Endodermal cell (in vitro differentiated cells): Measurements from ENCODE around the gene PJA2. TPM values are rescaled to one million over a fixed set of nuclear protein-coding genes. Genes with fewer than 3 reads are reported as not detected.

Experiments used
- DNase-seq: peaks from one replicate; pipeline ENCODE4 v3.0.0-alpha.2; 2017
- H3K27ac ChIP-seq: 2 replicates; pipeline ENCODE4 v1.5.1; 2013; ENCODE audit warnings: mild to moderate bottlenecking, low read depth, low read length, moderate library complexity
- H3K27me3 ChIP-seq: 2 replicates; pipeline ENCODE4 v1.6.1; 2013; ENCODE audit warnings: mild to moderate bottlenecking, low read length, moderate library complexity; ENCODE audit not compliant: insufficient read depth, control insufficient read depth, poor library complexity, severe bottlenecking
- H3K36me3 ChIP-seq: 2 replicates; pipeline ENCODE4 v1.7.0; 2013; ENCODE audit warnings: mild to moderate bottlenecking, low read length, moderate library complexity; ENCODE audit not compliant: control insufficient read depth, insufficient read depth
- H3K4me1 ChIP-seq: one replicate; pipeline ENCODE4 v1.7.0; 2013; ENCODE audit warnings: low read length; ENCODE audit not compliant: control insufficient read depth, insufficient read depth
- H3K4me3 ChIP-seq: 2 replicates; pipeline ENCODE4 v1.5.1; 2013; ENCODE audit warnings: mild to moderate bottlenecking, low read length, moderate library complexity
- H3K9ac ChIP-seq: 2 replicates; pipeline ENCODE4 v1.6.1; 2013; ENCODE audit warnings: mild to moderate bottlenecking, low read length, moderate library complexity; ENCODE audit not compliant: poor library complexity, severe bottlenecking; ENCODE audit errors: extremely low read depth
- H3K9me3 ChIP-seq: 2 replicates; pipeline ENCODE4 v1.6.1; 2013; ENCODE audit warnings: mild to moderate bottlenecking, low read length, moderate library complexity; ENCODE audit not compliant: control insufficient read depth
- H3K27ac Mint-ChIP-seq: 2 replicates; pipeline ENCODE4 v1.8.0; 2020; ENCODE audit warnings: mixed read lengths
- H3K27me3 Mint-ChIP-seq: 2 replicates; pipeline ENCODE4 v1.8.0; 2021; ENCODE audit warnings: mild to moderate bottlenecking, mixed read lengths; ENCODE audit not compliant: insufficient read depth
- H3K36me3 Mint-ChIP-seq: 2 replicates; pipeline ENCODE4 v1.8.0; 2020; ENCODE audit warnings: low read depth, mixed read lengths
- H3K4me1 Mint-ChIP-seq: 2 replicates; pipeline ENCODE4 v1.8.0; 2020; ENCODE audit warnings: mixed read lengths
- H3K4me3 Mint-ChIP-seq: 2 replicates; pipeline ENCODE4 v1.8.0; 2020; ENCODE audit warnings: mild to moderate bottlenecking, moderate library complexity, mixed read lengths
- H3K9me3 Mint-ChIP-seq: 2 replicates; pipeline ENCODE4 v1.8.0; 2020; ENCODE audit warnings: mild to moderate bottlenecking, mixed read lengths
- WGBS, 2 experiments: methylation state at CpG; one replicate each; pipeline versions ENCODE4 v1.1.5 to v1.1.7; 2013; ENCODE audit warnings: missing lambda C conversion rate in 2 of 2, mixed read lengths in 1 of 2; ENCODE audit not compliant: insufficient coverage in 1 of 2, insufficient read length in 1 of 2; 5-methylcytosine and 5-hydroxymethylcytosine counted together
- total RNA-seq, 2 donors: library from RNA; stranded (reverse); fragmentation: NEBNext Ultra II Directional in 1 of 2; extraction: Animal tissue kit (Norgen Biotek cat#: 25700) in 1 of 2; gene quantifications; 2 replicates in 1 of 2; 3 replicates in 1 of 2; pipeline ENCODE4 v1.2.1, GENCODE V29; 2021
- TF ChIP-seq, protein P1 (sequence below): fragments of 200-600 bp; sonication (generic); conservative IDR thresholded peaks from 2 replicates; pipeline ENCODE4 v1.5.0; 2021; ENCODE audit warnings: antibody characterized with exemption, mild to moderate bottlenecking

Gene PJA2
- total RNA-seq, 2 donors from 2014 or later: 61.9 to 64.7 TPM

DNA sequence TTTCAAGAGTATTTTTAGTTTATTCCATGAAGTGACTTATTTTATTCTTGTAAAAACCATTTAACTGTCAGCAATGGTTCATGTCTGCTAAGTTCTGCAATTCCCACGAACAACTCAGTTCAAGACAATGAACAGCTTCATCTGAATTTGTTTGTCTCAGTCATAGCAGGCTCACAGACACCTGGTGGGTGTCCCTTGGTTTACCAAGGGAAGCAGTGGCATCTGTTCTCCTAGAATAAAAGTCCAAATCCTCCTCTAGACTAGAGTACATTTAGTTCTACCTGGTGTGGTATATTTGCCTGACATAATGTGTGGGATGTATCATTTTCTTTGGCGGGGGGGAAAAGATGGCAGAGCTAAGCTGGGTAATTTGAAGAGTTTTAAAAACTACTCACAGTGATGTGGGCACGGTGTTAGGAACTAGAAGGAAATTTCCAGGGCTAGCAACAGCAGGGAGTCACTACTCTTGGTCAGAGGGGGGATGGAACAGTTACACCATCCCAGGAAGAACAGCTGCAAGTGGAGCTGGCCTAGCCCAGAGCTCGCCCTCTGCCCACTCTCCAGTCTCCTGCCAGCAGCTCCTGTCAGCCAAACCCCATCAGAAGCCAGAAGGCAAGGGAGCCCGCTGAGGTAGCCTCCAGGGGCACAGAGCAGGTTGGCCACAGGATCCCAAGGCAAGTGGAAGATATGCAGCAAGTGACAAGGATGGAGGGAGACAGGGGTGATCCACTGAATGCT is 100.3 kb downstream of the PJA2 start:
- H3K27me3 ChIP-seq: no peaks in the 10 kb centered on the region
- no peak overlapping the region for H3K4me3 ChIP-seq
- 81 to 86% methylated on average over 4 to 5 of the region's 5 CpGs for whole genome bisulfite sequencing, 2 experiments
- no peak overlapping the region for H3K27ac Mint-ChIP-seq
- no peaks in the 10 kb centered on the region for H3K9me3 ChIP-seq
- no peak overlapping the region for H3K27ac ChIP-seq
- peaks cover 11% of the 10 kb centered on the region for H3K4me1 Mint-ChIP-seq
- H3K4me3 Mint-ChIP-seq: no peak overlapping the region
- no peaks in the 10 kb centered on the region for H3K36me3 ChIP-seq
- H3K36me3 Mint-ChIP-seq: no peaks in the 10 kb centered on the region
- TF ChIP-seq, protein P1, sequence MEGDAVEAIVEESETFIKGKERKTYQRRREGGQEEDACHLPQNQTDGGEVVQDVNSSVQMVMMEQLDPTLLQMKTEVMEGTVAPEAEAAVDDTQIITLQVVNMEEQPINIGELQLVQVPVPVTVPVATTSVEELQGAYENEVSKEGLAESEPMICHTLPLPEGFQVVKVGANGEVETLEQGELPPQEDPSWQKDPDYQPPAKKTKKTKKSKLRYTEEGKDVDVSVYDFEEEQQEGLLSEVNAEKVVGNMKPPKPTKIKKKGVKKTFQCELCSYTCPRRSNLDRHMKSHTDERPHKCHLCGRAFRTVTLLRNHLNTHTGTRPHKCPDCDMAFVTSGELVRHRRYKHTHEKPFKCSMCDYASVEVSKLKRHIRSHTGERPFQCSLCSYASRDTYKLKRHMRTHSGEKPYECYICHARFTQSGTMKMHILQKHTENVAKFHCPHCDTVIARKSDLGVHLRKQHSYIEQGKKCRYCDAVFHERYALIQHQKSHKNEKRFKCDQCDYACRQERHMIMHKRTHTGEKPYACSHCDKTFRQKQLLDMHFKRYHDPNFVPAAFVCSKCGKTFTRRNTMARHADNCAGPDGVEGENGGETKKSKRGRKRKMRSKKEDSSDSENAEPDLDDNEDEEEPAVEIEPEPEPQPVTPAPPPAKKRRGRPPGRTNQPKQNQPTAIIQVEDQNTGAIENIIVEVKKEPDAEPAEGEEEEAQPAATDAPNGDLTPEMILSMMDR: no peak
- H3K27me3 Mint-ChIP-seq: no peaks in the 10 kb centered on the region
- H3K9me3 Mint-ChIP-seq: no peaks in the 10 kb centered on the region
- DNase-seq: no peak
- no peak overlapping the region for H3K9ac ChIP-seq
- no peaks in the 10 kb centered on the region for H3K4me1 ChIP-seq

DNA sequence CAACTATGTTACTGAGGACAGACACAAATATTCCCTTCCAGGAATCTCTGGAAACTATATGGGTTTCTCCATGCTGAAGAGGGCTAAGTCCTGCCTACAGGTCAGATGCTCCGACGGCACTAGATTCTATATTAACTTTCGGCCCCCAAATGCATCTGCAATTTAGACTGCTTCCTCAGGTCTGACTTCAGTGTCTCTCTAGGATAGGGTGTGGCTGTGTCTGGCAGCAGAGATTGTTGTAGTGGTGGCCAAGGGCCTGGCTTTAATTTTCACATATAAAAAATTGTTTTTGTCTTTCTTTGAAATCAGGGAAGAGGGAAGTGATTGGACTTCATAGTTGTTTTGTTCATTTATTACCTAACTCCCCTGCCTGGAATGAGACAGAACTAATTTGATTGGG is 101.8 kb downstream of the PJA2 start:
- no peak overlapping the region for H3K27ac Mint-ChIP-seq
- H3K36me3 ChIP-seq: no peaks in the 10 kb centered on the region
- no peaks in the 10 kb centered on the region for H3K4me1 ChIP-seq
- H3K27ac ChIP-seq: no peak overlapping the region
- H3K27me3 ChIP-seq: no peaks in the 10 kb centered on the region
- no peaks in the 10 kb centered on the region for H3K9me3 ChIP-seq
- H3K36me3 Mint-ChIP-seq: no peaks in the 10 kb centered on the region
- H3K4me3 ChIP-seq: no peak overlapping the region
- TF ChIP-seq, protein P1: no peak
- WGBS, 2 experiments: 89 to 100% methylated on average over 2 to 3 of the region's 3 CpGs
- no peak overlapping the region for H3K4me3 Mint-ChIP-seq
- no peak overlapping the region for H3K9ac ChIP-seq
- H3K9me3 Mint-ChIP-seq: no peaks in the 10 kb centered on the region
- DNase-seq: no peak
- H3K4me1 Mint-ChIP-seq: peaks cover 7% of the 10 kb centered on the region
- no peaks in the 10 kb centered on the region for H3K27me3 Mint-ChIP-seq

DNA sequence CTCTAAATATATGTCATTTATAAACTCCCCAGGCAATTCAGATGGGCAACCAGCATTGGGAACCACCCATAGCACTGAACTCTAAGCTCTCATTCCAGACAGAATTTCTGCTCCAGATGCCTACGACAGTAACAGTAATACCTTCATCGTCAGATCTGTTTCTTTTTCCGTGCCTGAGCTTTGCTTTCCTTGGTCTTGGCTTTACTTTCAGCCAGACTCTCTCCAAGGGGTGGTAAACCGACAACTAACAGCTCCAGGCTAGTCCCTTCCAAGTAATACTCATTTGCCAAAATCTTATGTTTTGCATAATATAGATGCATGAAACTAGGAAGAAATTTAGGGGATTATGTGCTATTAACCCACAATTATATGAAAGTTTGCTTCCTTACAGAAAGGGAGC is 102.3 kb downstream of the PJA2 start:
- DNase-seq: no peak
- Mint-ChIP-seq H3K27me3 (no peaks in the 10 kb centered on the region), H3K4me3 (no peak overlapping the region), H3K9me3 (no peaks in the 10 kb centered on the region), H3K27ac (no peak overlapping the region), H3K36me3 (no peaks in the 10 kb centered on the region), H3K4me1 (peaks cover 3% of the 10 kb centered on the region)
- H3K9ac ChIP-seq: no peak overlapping the region
- H3K9me3 ChIP-seq: no peaks in the 10 kb centered on the region
- WGBS, 2 experiments: 83 to 89% methylated on average over 2 to 4 of the region's 4 CpGs
- no peak overlapping the region for H3K4me3 ChIP-seq
- TF ChIP-seq, protein P1: no peak
- no peaks in the 10 kb centered on the region for H3K4me1 ChIP-seq
- H3K27me3 ChIP-seq: no peaks in the 10 kb centered on the region
- H3K36me3 ChIP-seq: no peaks in the 10 kb centered on the region
- H3K27ac ChIP-seq: no peak overlapping the region
